ENCODE data around the gene SH2D5.
"Not testable (repeated sequence)": the region's sequence is repeated elsewhere in the genome, so short reads cannot be mapped to it uniquely, and the experiment has no call there.

The SH2D5 gene

GRCh38 chr1:20695515-20695914 lies 37.0 kb downstream of the SH2D5 start:
- no peak for DNase-seq (ENCODE audit: low read depth)

- DNase-seq (ENCODE audit: low read depth): no peak
Measured at GRCh38 chr1:20693623-20694022, 38.9 kb downstream of the SH2D5 start.

DNA sequence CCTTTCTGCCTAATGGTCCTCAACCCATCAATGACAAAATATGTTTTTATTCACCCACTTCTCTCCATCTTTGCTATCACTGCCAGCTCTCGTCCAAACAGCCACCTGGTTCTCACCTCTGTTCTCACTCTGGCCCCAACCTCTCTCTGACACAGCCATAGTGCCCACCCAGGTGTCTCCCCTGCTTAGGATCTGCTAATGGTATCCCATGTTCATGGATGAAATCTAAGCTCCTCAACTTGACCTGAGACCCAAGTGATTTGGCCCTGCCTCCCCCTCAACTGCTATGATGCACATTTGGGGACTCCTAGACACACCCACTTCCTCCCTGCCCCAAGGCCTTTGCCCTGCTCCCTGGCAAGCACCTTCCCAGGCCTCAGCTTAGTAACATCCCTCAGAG lies 40.6 kb downstream of the SH2D5 start:
- DNase-seq (ENCODE audit: low read depth): no peak

- DNase-seq (ENCODE audit: low read depth): no peak
Measured at GRCh38 chr1:20689645-20690056, 42.9 kb downstream of the SH2D5 start.

- DNase-seq (ENCODE audit: low read depth): no peak
Measured at GRCh38 chr1:20686883-20687725, 45.4 kb downstream of the SH2D5 start.

DNA sequence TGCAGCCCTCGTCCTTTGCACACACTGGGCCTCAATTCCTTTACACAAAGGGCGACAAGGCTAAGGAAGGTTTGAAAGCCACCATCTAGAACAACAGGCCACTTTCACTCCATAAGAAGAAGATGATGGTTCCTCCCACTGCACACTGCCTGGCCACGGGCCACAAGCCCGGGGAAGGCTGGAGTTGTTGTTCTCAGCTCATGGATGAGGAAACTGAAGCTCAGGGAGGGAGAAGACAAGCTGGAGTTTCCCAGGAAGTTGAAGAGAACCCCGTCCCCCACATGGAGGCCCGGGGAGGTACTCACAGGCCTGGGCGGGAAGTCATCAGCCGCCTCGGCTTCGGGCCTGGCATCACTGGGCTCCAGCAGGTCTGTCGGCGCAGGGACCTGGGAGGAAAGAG lies 46.8 kb downstream of the SH2D5 start:
- no peak for DNase-seq (ENCODE audit: low read depth)

DNA sequence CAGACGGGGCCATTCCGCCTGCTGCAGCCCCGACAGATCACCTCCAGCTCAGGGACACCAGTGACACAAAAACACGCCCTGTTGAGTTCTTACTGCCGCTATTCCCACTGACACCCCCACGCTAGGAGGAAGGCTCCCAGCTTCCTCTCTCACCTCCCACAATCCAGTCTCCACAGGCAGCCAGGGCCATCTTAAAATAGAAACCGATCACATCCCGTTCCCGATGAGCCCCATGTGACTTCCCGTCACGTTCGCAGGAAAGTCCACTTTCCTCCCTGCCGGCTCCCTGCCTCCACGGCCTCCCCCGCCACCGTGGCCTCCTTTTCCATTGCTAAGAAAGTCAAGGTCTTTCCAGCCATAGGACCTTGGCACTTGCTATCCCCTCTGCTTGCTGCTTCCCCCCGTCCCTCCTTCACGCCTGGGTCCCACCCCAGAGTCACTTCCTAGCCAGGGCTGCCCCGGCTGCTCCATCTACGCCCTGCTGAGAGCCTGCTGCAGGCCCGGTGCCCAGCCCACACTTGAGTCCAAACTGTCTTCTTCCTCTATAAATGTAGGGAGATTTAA lies 47.3 kb downstream of the SH2D5 start:
- no peak for DNase-seq (ENCODE audit: low read depth)

GRCh38 chr1:20684651-20685050 lies 47.9 kb downstream of the SH2D5 start:
- no peak for DNase-seq (ENCODE audit: low read depth)

DNA sequence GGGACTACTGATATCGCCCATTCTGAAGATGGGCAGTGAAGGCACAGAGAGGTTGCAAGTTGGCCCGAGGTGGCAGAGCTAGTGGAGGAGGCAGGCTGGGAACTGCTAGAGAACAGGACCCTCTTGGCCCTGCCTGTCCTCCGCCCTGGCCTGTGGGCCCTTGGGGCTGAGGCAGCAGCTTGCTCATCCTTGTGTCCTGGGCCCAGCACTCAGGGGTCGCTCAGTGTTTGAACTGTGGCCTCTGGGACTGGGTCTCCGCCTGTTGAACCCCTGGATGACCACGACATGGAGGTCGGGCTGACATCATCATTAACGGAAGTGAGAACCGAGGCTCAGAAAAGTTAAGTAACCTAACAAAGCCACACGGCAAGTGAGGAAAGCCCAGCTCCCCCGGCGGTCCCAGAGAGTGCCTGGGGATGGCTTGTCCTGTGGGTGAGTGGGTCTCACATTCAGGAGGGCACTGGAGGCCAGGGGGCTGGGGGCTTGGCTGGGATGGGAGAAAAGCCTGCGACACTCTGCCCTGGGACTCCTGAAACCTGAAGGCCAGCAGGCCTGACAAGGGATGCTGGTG lies 48.4 kb downstream of the SH2D5 start:
- no peak for DNase-seq (ENCODE audit: low read depth)

DNA sequence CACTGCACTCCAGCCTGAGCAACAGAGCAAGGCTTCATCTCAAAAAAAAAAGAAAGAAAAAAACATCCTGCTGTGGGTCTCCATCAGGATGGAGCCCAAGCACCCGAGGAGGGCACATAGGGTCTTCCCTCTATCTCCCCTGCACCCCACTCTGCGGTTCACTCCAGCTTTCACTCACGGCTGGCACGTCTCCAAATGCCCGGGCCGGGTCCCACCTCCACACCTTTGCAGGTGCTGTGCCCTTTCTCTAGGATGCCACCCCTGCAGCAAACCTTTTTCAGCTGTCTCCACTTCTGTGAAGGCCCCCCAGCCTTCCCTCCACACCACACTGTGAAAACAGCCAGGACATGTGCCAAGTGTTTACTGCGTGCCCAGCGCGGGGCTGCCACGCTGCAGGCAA lies 48.9 kb downstream of the SH2D5 start:
- no peak for DNase-seq (ENCODE audit: low read depth)

DNA sequence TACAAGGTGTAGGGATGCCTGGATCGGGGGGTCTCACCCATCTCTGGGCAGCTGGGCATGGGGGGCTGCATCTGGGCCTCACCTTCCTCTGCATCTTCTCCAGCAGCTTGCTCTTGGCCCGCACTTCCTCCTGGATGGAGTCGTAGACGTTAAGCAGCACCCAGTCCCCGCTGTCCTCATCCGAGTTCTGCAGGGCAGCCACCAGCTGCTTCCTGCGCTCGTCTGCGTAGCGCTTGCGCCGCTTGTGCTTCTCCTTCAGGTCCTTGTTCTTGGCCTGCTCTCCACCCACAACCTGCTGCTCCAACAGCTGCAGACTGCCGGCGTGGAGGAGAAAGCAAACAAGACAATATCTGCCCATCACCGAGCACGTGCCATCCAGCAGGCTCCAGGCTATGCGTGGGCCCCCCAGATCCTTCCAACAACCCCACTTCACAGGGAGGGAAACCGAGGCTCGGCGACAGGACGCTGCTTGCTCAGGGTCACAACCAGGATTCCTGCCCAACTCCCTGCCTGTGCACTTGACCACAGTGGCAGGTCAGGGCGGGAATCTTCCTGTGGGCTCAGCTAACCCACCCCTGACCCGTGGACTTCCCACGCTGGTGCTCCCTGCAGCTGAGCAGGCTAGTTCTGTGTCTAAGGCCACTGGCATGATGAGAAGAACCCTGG lies 49.8 kb downstream of the SH2D5 start:
- no peak for DNase-seq (ENCODE audit: low read depth)

GRCh38 chr1:20681999-20682398 lies 50.5 kb downstream of the SH2D5 start:
- DNase-seq (ENCODE audit: low read depth): no peak

DNA sequence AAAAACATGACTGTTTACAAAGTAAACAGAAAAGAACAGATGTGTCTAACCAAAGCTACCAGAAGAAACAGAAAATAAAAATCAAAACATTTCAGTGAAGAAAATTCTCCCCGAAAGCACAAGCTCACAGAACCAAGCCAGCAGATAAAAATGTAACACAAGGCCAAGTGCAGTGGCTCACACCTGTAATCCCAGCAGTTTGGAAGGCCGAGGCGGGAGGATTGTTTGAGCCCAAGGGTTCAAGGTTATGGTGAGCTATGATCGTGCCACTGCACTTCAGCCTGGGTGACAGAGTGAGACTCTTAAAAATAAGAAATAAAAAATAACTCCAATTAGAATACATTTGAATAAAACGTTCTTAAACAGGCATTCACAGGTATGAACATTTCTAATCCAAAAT lies 52.2 kb downstream of the SH2D5 start:
- DNase-seq (ENCODE audit: low read depth): no peak

DNA sequence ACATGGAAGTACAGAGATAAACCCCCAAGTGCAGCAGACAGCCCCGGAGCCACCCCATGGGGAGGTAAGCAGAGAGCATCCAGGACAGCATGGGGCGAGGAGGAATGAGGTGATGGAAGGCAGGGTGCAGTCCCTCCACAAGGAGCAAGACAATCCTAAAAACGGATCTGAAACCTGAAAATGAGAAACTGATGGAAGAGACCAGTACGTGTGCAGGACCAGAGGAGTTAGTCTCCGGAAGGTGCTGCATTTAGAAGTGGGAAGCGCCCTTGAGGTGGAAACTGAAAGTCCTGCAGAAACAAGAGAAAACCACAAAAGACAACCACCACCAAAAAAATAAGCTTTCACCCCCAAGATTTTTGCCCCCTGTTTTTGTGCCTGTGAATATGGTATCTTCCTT lies 53.9 kb downstream of the SH2D5 start:
- DNase-seq (ENCODE audit: low read depth): no peak

DNA sequence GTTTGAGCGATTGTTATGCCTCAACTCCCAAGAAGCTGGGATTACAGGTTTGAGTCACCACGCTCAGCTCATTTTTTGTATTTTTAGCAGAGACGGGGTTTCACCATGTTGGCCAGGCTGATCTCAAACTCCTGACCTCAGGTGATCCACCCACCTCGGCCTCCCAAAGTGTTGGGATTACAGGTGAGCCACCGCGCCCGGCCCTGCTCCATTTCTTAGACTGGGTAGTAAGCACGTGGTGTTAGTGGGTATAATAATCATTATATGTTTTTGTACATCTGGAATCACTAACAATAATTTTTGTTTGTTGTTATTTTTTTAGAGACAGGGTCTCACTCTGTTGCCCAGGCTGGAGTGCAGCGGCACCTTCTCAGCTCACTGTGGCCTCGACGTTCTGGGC lies 58.9 kb downstream of the SH2D5 start:
- DNase-seq (ENCODE audit: low read depth): not testable (repeated sequence)

DNA sequence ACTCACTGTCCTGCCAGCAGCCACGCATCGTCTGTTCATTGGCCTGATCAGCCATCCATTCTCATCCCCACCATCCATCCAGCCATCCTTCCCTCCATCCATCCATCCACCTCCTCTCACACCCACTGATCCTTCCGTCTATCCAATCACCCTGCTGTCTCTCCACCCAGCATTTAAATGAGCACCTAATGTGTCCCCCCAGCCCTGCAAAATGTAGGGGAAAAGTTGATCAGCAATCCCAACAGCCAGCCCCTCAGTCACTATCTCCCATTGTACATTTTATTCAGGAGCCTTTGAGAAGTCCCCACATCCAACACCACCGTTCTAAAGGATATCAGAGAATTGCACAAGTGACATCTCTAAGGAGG lies 60.3 kb downstream of the SH2D5 start:
- DNase-seq (ENCODE audit: low read depth): no peak

- no peak for DNase-seq (ENCODE audit: low read depth)
Measured at GRCh38 chr1:20670936-20671335, 61.6 kb downstream of the SH2D5 start.

Measured in stimulated activated CD8-positive, alpha-beta memory T cell treated with anti-CD3 and anti-CD28 coated beads, Interleukin-7, amount 100 ng/mL, for 24 hours (primary cell).